ENCODE data around the gene SPAG9.
"Not testable (repeated sequence)": the region's sequence is repeated elsewhere in the genome, so short reads cannot be mapped to it uniquely, and the experiment has no call there.

The SPAG9 gene

DNA sequence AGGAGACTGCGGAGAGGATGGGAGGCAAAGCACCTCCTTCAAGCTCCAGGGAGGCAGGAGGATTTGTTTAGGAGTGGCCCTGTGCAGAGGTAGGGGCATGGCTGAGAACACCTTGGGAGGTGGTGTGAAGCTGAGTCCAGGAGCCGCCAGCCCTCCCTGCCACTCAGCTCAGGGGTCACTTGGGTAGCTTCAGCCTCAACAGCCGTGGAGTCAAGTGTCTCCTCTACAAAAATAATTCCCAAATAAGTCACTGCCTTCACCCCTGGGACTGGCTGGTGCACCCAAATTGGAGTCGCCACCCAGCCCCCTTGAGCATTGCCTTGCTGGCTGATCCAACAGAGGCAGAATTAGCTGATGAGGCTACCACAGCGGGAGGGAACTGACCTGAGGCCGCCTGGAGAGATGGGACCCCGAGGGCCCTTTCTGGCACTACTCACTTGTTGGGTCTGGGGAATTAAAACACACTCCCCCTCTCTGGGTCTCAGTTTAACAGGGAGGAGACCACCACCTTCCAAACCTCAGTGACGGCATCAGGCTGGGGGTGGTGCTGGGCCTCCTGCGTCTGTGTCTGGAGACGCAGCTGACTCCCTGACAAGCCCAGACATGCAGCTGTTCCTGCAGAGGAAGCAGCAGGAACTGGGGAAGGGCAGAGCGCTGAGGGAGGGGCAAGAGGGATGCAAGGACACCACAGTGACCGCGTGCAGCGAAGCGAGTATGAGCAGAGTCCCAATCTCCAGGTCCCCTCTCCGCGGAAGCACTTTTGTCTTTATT lies 166.7 kb downstream of the SPAG9 start:
- DNase-seq (ENCODE audit: low spot score) = no peak

DNA sequence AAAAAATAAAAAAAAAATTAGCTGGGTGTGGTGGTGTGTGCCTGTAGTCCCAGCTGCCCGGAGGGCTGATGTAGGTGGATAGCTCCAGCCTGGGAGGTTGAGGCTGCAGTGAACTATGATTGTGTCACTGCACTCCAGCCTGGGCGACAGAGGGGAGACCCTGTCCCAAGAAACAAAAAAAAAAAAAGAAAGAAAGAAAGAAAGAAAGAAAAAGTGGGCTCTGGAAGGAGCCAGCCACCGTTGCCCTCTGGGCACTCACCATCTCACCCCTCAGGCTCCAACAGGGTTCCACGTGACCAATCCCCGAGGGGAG lies 167.2 kb downstream of the SPAG9 start:
- no peak for DNase-seq (ENCODE audit: low spot score)

DNA sequence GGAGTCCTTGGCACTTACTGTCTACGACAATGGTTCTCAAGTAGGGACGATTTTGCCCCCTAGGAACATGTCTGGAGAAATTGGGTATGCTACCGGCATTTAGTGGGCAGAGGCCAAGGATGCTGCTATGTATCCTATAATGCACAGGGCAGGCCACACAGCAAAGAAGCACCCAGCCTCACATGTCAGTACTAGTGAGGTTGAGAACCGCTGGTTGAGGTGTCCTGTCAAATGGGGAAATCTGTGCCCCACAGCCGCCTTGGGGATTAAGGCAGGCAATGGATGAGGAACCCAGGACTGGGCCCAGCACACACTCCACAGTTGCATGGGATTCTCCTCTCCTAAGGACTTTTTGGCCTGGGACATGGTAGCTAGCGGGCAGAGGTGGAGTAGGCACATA lies 167.8 kb downstream of the SPAG9 start:
- no peak for DNase-seq (ENCODE audit: low spot score)

DNA sequence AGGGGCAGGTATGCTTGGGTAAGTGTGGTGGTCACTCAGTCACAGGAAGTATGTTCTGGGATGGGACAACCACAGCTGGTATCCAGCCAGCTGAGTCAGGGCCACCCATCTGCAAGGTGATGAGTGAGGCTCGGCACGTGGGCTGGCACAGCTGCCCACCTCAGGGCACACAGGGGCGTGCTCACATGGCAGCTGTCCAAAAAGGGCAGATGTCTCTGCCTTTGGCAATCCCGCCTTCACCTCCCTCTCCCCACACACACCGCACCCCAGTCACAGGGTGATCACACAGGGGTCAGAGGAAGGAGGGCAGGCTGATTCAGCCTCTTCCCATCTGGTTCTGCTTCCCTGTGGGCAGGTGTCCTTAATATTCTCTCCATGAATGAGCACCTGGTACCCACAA lies 168.7 kb downstream of the SPAG9 start:
- no peak for DNase-seq (ENCODE audit: low spot score)

DNA sequence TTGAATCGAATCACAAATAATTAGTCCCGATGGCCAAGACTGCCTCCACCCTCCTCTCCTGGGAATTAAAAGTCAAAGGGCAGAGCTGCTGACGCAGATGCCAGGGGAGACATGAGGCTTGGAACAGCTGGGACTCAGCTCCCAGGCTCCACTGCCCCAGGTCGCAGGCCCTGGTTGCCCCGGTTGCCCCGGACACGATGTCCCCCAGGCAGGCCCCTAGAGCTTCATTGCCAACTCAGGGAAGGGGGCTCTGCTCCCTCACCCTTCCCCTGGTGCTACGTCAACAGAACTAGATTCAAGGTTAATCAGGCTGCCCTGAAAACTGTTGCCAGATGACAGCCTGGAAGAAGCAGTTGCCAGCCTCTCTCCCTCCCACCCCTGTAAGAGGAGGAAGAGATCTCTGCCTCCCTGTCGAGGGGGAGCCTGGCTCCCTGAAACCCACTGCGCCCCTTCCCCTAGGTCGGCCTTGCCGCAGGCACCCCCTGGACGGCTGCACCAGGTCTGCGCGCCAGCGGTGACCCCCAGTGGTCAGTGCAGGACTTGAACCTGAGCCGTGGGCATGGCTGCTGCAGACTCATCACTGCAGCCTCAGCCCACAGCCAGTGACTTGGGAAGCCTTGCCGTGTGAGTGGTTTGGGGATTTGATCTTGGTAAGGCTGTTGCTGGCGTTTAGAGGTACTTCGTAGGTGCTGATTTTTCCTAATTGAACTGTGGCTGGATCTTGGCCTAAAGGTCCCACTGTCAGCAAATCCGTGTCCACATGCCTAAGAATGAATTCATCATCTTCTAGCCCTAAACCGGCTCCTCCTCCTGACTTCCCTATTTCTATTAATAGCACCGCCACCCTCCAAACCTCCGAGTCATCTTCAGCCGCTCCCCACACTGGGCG lies 170.4 kb downstream of the SPAG9 start:
- peak; percentile 84 for DNase-seq (ENCODE audit: low spot score)

DNA sequence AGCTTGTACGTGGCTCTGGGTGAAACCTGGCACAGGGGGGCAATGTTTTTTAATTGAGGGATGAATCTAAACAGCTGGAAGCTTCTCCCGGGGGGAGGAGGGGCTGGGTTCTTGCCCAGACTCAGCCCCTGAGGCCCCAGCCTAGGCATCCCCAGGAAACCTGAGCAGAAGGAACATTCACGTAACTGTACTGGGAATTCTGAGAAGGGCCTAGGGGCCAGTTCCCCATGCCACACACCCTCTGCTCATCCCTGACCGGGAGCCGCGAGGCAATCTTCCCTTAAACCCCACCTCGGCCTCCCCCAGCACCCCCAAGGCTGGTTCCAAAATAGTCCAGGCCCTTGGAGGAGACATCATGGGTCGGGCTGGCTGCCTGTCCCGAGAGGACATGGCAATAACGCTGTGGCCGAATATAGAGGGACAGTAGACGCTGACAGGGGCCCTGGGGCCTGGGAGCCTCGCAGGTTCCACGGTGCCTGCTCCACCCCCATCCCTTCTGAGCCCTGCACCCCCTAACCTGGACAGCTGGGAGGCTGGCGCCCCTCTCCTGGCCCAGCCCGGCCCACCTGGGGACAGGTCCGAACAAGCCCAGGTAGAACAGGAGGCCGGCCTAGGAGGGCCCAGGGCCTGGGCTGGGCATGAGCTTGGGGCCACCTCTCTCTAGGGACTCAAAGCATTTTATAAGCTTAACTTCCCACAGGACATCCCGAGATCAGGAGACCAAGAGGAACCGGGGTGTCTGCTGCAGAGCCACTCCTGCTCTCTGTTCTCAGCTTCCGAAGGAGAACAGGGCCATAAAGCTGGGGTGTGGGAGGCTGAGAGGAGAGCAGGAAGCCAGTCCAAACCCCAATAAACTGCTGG lies 171.3 kb downstream of the SPAG9 start:
- no peak for DNase-seq (ENCODE audit: low spot score)

DNA sequence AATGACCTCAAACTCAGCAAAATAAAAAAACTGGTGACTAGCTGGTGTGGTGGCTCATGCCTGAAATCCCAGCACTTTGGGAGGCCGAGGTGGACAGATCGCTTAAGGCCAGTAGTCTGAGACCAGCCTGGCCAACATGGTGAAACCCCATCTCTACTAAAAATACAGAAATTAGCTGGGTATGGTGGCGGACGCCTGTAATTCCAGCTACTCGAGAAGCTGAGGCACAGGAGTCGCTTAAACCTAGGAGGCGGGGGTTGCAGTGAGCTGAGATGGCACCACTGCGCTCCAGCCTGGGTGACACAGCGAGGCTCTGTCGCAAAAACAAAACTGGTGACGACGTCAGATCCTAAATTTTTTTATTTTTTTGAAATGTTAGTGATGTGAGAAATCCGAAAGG lies 172.0 kb downstream of the SPAG9 start:
- DNase-seq (ENCODE audit: low spot score) = no peak

DNA sequence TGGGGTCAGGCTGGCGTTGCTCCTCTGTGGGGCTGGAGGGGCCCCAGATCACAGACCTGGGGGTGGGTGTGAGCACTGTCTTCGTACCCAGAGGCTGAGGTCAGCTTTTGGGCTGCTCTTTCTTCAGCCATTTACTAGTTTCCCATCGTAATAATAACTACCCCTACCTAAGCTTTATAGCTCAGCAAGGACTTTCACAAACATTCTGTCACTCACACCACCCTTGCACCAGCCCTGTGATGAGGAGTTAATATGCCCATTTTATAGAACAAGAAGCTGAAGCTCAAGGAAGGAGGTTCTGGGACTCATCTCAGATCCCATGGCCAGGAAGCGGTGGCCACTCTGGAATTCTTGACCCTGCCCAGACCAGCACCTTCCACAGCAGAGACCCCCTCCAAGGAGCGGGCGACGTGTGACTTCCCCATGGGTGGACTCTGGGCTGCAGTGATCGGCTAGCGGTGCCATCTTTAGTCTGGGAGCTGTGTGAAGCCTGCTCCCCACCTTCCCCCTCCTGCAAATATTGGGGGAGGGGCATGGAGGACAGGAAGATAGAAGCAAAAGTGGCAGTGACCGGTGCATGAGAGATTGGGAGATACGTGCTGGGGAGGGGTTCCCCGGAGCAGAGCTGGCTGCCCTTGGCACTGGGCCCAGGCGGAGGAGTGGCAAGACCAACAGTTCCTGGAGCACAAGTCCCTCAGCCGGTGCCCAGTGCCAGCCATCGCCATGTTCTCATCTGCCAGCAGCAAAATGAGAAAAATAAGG lies 172.7 kb downstream of the SPAG9 start:
- DNase-seq (ENCODE audit: low spot score) = no peak

DNA sequence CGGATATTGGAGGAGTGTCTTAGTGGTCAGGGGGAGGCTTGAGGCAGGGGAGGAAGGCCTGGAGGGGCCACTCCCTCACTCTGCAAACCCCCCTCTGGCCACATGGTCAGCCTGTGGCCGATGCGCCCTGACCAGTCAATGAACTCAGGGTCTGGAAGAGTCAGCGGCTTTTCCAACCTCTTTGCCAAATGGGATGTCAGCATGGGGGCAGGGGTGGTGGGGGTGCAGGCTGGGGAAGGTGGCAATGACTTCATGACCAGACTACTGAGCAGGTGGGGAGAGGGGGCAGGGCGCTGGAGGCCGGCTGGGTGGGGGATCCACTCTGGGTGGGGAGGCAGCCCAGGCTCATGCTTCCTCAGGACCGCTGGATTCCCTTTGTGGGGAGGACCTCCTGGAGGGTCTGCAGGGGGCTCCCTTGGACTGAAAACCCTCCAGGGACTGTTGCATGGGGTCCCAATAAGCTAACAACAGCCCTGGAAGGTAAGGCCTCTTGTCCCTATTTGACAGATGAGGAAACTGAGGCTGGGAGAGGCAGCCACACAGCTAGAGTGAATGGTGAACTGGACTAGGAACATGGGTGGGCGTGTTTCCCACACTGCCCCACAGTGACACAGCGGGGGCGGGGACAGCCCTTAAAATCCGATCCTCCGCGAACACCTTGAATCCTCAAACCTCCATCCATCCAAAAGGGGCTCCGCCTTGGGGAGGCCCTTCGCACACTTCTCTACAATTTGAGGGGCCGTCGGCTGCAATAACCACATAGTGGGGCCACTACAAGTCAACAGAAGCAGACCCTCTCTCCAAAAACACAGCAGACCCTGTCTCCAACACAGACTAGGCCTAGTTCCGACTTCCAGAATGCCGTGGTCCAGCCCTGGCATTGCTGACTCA lies 173.5 kb downstream of the SPAG9 start:
- no peak for DNase-seq (ENCODE audit: low spot score)

DNA sequence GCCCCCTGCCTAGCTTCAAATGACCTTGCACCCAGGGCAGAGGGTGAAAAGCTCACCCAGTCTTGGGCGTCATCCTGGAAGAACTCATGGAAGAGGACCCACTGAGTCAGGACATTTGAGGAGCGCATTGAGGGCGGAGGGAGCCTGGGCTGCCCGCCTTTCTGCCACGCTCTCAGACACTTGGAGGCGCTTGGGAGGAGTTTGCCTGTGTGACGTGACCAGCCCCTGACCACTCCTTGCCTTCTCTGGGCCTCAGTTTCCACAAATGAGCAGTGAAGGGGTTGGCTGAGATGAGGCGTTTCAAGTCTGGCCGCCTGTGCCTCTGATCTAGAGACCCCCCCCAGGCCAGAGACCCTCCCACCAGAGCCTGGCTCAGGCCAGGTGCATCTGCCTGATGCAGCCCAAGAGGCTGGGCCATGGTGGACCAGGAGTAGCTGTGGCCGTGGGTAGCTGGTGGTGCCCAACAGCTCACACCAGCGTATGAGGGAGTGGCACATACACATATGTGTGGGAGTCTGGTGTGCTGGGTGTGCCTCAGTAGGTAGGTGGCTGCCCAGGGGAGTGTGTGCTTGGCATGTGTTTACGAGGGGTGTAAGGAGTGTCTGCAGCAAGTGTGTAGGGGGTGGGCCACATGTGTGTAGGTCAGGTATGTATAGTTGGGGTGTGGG lies 174.3 kb downstream of the SPAG9 start:
- DNase-seq (ENCODE audit: low spot score) = no peak

DNA sequence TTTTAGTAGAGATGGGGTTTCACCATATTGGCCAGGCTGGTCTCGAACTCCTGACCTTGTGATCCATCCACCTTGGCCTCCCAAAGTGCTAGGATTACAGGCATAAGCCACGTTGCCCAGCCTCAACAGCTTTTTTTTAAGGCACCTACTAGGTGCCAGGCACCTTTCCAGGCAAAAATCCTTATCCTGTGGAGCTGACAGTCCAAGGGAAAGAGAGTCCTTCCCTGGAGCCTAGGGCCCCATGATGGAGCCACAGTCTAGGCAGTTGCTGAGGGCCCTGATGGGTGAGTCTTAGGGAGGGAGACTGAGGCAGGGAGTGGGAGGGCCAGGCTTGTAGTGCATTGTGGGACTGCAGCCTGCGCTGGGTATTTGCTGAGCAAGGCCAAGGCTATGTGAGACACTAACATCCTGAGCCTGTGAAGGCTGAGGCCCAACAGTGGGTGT lies 174.9 kb downstream of the SPAG9 start:
- no peak for DNase-seq (ENCODE audit: low spot score)

DNA sequence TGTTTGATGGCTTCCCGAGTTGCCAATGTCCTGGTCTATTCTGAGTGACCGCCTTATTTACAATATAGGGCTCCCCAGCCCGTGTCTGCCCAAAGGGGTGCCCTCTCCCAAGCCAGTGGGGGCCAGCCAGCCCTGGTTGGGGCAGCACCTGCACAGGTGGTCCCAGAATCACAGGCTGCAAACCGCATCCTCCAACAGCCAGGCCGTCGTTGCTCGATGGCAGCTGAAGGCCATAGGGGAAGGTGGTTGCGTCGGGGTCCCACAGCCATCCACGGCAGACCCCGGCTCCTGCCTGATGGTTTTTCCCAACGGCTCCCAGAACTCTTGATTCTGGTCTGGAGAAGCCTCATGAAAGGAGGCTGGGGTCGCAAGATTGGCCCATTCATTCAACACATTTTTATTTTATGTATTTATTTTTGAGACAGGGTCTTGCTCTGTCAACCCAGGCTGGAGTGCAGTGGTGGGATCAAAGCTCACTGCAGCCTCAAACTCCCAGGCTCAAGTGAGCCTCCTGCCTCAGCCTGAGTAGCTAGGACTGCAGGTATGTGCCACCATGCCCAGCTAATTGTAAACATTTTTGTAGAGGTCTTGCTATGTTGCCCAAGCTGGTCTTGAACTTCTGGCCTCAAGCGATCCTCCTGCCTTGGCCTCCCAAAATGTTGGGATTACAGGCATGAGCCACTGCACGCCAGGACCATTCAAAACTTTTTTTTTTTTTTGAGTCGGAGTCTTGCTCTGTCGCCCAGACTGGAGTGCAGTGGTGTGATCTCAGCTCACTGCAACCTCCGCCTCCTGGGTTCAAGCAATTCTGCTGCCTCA lies 175.6 kb downstream of the SPAG9 start:
- DNase-seq (ENCODE audit: low spot score) = no peak

DNA sequence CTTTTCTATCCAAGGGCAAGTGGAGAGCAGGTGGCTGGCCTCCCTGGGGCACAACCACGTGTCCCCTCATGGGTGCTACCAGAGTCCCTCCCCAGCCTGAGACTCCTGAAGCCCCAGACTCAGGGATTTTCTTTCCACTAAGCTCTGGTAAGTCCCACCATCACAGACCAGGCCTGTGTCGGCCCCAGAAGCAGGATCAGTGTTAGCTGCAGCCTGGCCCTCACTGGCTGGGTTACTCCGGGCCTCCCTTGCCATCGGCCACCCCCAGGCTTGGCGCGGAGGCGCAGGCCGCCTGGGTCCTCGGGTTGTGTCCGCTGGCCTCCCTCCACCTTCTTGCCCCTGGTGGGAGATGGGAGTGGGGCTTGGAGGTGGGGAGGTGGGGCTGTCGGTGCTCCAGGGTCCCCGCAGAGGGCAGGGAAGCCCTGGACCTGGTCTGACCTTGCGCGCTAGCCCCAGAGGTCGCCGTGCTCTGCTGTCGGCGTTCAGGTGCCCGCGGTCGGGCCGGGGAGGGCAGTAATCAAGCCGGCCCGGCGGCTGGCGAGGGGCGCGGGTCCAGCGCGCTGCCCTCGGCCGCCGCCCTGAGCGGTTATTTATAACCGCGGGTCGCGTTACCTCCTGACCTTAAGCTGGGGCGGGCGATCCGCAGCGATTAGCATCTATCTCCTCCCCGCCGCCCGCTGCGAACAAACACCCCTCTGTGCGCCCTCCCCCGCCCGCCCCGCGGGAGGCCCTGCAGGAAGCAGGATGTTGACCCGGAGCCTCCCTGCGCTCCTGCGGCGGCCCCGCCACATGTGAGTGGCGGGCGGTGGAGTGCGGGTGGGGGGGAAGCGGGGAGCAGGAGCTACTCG lies 176.4 kb downstream of the SPAG9 start:
- peak; percentile 95 for DNase-seq (ENCODE audit: low spot score)

DNA sequence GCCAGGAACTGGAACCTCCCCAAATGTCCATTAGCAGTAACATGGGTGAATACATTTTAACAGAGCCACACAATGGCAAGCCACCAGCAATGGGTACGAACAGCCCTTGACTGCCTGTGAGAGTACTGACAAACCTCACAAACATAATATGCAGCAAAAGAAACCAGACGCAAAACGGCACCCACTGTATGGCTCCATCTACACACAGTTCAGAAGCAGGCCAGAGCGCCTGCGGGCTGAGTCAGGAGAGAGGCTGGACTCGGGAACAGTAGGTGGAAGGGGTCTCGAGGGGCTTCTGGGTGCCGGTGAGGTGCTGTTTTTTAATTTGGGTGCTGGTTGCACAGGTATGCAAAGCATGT lies 177.1 kb downstream of the SPAG9 start:
- no peak for DNase-seq (ENCODE audit: low spot score)

DNA sequence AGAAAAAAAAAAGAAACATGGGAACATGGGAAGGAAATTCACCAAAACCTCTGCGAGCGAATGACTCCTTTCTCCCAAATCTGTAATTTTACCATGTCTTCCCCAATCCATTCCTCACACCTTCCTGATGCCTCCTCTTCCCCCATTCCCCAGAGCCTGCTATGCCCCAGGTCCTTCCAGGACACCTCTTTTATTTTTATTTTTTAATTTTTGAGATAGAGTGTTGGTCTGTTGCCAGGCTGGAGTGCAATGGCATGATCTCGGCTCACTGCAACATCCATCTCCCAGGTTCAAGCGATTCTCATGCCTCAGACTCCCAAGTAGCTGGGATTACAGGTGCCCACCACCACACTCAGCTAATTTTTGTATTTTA lies 179.0 kb downstream of the SPAG9 start:
- not testable (repeated sequence) for DNase-seq (ENCODE audit: low spot score)

DNA sequence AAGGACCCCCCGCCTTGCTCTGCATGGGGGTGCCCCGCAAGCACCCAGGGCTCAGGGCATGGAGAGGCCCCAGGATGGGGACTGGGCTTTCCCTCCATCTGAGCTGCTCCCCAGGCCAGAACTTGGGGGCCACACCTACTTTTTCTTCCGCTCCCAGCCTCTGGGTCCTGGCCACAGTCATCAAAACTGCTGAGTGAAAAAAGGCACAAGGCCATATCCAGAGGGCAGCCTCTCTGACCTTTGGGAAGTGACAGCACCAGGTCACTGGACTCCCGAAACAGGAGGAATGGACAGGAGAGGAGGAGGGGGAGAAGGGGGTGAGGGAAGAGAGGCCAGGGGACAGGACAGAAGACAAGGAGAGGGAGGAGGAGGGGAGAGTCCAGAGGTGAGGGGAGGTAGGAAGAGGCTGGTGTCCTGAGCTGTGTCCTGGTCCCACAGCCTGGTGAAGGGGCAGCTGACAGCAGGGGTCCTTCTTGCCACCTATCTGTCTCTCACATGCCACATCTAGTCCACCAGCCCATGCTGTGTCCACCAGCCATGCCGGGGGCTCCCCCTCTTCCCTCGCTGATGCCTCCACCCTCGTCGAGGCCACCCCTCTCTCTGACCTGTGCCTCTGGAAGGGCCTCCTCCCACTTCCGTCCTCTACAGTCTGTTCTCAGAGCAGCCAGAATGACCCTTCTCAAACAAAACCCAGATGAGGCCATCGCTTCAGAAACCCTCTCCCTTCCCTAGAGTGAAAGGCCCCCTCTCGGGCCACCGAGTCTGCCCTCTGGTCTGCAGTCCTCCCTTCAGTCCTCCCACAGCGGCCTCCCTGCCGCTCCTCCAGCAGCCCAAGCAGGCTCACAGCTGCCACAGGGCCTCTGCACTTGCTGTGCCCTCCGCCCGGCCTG lies 180.6 kb downstream of the SPAG9 start:
- DNase-seq (ENCODE audit: low spot score) = no peak

DNA sequence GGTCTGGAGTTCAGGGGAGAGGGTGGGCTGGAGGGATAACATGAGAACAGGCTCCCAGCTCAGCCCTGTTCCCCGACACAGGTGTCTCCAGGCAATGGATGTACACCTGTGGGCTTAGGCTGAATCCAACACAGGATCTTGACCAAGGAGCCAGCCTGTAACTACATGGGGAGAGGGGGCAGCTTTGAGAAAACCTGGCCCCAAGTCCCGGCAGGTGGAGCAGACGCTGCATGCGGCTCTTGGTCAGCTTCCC lies 181.2 kb downstream of the SPAG9 start:
- no peak for DNase-seq (ENCODE audit: low spot score)
